Measurements from ENCODE around the gene HSD17B4. TPM values are rescaled to one million over a fixed set of nuclear protein-coding genes. Genes with fewer than 3 reads are reported as not detected.
A peak's percentile ranks its signal among the peaks of the same experiment; 100 is the strongest.

The HSD17B4 gene
- total and polyA plus RNA-seq, 8 donors: 162 to 413 (median 207) TPM

DNA sequence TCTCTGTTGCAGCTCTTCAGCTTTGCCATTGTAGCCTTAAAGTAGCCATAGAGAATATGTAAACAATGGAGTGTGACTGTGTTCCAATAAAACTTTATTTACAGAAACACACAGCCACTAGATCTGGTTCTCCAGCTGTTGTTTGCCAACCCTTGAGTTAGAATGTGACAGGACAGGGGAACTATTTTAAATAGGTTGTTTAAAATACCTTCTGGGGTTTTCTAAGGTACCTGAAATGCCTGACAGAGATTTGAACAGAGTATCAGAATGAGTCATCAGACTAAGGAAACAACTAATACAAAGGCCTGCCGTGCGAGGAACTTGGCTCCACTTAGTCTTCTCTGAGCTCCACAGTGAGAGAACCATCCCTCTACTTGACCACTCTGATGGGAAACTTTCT is 85.4 kb downstream of the HSD17B4 start:
- TF ChIP-seq CTCF (IDR thresholded peaks at IDR 0.05): no peak
- no peaks in the 10 kb centered on the region for H3K27me3 ChIP-seq
- intact Hi-C loops (cut with DNase I): no loop called here
- H3K4me3 ChIP-seq: no peak overlapping the region
- DNase-seq (no peak), ATAC-seq (peak; percentile 83)
- H3K4me1 ChIP-seq: no peaks in the 10 kb centered on the region
- H3K9me3 ChIP-seq: no peaks in the 10 kb centered on the region
- H3K36me3 ChIP-seq: peaks cover 0 to 71% of the 10 kb centered on the region in 2 donors
- H3K27ac ChIP-seq: no peak overlapping the region

GRCh38 chr5:119541716-119542115 is 89.4 kb downstream of the HSD17B4 start:
- Histone ChIP-seq H3K27me3 (no peaks in the 10 kb centered on the region), H3K4me3 (no peak overlapping the region), H3K4me1 (no peaks in the 10 kb centered on the region), H3K27ac (no peak overlapping the region), H3K36me3 (peaks cover 0 to 65% of the 10 kb centered on the region in 2 donors), H3K9me3 (no peaks in the 10 kb centered on the region)
- ATAC-seq (no peak), DNase-seq (no peak)
- no peak for TF ChIP-seq CTCF (IDR thresholded peaks at IDR 0.05)
- intact Hi-C loops (cut with DNase I): no loop called here

- TF ChIP-seq CTCF (IDR thresholded peaks at IDR 0.05): no peak
Observed at GRCh38 chr5:119551819-119552218, 99.5 kb downstream of the HSD17B4 start.

DNA sequence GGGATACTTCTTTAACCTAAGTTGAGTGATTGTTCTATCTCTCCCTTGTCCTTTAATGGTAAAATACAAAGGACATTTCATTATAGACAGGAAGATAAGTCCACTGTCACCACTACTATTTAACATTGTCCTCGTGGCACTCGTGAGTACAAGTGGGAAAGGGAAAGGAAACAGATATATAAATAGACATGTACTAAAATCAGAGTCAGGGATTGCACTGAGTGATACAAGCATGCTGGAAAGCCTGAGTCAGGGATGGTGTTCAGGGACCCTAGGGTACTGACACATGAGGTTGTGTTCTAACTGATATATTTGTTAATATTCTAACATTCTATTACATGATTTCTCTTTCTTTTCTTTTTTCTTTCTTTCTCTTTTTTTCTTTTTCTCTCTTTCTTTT is 102.3 kb downstream of the HSD17B4 start:
- intact Hi-C loops (cut with DNase I): no loop called here
- Histone ChIP-seq H3K36me3 (no peaks in the 10 kb centered on the region), H3K27me3 (no peaks in the 10 kb centered on the region), H3K27ac (no peak overlapping the region), H3K4me3 (no peak overlapping the region), H3K4me1 (no peaks in the 10 kb centered on the region), H3K9me3 (peaks cover 0 to 9% of the 10 kb centered on the region in 2 donors)
- DNase-seq (no peak), ATAC-seq (no peak)
- no peak for TF ChIP-seq CTCF (IDR thresholded peaks at IDR 0.05)

More at GRCh38 chr5:119551819-119552218, 99.5 kb downstream of the HSD17B4 start:
- no peaks in the 10 kb centered on the region for H3K36me3 ChIP-seq
- H3K9me3 ChIP-seq: peaks cover 0 to 5% of the 10 kb centered on the region in 2 donors
- no peaks in the 10 kb centered on the region for H3K4me1 ChIP-seq
- intact Hi-C loops (cut with DNase I): no loop called here
- DNase-seq (no peak), ATAC-seq (no peak)
- H3K4me3 ChIP-seq: no peak overlapping the region
- H3K27ac ChIP-seq: no peak overlapping the region
- H3K27me3 ChIP-seq: no peaks in the 10 kb centered on the region

DNA sequence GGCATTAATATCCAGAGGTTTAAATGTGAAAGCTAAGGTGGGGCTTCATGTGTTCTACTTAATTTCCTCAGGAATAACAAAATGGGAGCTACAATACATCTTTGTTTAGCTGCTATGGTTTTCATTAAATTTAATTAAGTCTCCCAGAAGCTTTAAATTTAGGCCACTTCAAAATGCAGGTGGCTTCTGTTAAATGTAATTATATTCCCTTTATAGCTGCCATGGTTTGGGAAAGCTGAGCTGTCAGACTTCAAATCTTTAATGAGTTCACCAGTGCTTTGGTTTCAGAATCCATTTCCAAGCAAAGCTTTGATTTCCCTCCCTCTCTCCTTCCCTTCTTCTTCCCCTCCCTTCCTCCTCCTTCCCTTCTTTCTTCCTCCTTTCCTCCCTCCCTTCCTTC is 118.6 kb downstream of the HSD17B4 start:
- H3K4me3 ChIP-seq: no peak overlapping the region
- no peak for TF ChIP-seq CTCF (IDR thresholded peaks at IDR 0.05)
- no peaks in the 10 kb centered on the region for H3K9me3 ChIP-seq
- no peaks in the 10 kb centered on the region for H3K27me3 ChIP-seq
- intact Hi-C loops (cut with DNase I): no loop called here
- H3K36me3 ChIP-seq: no peaks in the 10 kb centered on the region
- H3K4me1 ChIP-seq: no peaks in the 10 kb centered on the region
- DNase-seq (no peak), ATAC-seq (no peak)
- no peak overlapping the region for H3K27ac ChIP-seq

Measured in left lung (tissue), 10 donors.